ENCODE results near the gene FBXW11. TPM values are rescaled to one million over a fixed set of nuclear protein-coding genes. Genes with fewer than 3 reads are reported as not detected.

The FBXW11 gene
- total and polyA plus RNA-seq, 9 donors = 20.5 to 73.4 (median 53.0) TPM

DNA sequence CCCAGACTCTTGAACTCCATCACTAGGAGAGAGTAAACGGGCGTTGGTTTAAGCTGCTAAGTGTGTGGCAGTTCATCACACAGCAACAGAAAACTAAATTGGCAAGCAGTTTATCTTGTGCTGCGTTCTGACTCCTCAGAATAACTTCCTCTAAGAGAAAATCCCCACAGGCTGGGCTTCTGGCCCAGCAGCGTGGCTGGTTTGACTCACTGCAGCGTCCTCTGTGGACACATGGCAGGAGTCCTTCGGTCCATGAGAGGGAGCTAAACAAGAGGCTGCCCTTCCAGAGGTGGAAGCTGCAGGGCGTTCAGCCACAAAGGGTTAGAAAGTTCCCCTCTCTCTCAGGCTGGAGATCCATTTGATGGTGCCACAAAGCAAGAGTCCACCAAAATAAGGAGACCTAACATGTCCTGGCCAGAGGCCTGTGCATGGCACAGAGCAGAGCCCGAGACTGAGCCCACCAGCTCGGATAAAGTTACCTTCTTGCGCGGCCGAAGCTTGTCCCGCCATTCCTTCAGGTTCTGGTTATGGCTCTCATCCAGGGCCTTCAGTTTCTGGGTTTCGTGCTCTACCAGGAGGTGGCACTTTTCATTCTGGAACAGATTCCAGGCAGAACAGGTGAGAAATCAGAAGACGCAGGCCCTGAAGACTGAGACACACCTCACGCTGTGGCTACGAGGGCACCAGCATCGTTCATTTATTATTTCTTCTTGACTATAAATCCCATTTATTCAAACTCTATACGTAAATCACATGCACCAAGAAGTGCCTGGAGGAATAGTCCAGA, 46.2 kb upstream of the FBXW11 start:
- peak in 4 of 5 donors; percentile 13 to 65 (median 32) for DNase-seq
- Histone ChIP-seq H3K4me1 (ENCODE audit: insufficient read depth) (no peaks in the 10 kb centered on the region), H3K36me3 (no peaks in the 10 kb centered on the region), H3K27me3 (no peaks in the 10 kb centered on the region), H3K4me3 (no peak overlapping the region), H3K27ac (no peak overlapping the region), H3K9me3 (no peaks in the 10 kb centered on the region)
- intact Hi-C loops (cut with DNase I) = no loop called here
- TF ChIP-seq EP300 (IDR thresholded peaks at IDR 0.05) (no peak), POLR2A (IDR thresholded peaks at IDR 0.05) (no peak)
- TF ChIP-seq, protein P1, sequence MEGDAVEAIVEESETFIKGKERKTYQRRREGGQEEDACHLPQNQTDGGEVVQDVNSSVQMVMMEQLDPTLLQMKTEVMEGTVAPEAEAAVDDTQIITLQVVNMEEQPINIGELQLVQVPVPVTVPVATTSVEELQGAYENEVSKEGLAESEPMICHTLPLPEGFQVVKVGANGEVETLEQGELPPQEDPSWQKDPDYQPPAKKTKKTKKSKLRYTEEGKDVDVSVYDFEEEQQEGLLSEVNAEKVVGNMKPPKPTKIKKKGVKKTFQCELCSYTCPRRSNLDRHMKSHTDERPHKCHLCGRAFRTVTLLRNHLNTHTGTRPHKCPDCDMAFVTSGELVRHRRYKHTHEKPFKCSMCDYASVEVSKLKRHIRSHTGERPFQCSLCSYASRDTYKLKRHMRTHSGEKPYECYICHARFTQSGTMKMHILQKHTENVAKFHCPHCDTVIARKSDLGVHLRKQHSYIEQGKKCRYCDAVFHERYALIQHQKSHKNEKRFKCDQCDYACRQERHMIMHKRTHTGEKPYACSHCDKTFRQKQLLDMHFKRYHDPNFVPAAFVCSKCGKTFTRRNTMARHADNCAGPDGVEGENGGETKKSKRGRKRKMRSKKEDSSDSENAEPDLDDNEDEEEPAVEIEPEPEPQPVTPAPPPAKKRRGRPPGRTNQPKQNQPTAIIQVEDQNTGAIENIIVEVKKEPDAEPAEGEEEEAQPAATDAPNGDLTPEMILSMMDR (IDR thresholded peaks at IDR 0.05) = no peak
- 62 to 70% (median 65%) methylated on average over 19 of the region's 19 CpGs for WGBS, 3 donors

DNA sequence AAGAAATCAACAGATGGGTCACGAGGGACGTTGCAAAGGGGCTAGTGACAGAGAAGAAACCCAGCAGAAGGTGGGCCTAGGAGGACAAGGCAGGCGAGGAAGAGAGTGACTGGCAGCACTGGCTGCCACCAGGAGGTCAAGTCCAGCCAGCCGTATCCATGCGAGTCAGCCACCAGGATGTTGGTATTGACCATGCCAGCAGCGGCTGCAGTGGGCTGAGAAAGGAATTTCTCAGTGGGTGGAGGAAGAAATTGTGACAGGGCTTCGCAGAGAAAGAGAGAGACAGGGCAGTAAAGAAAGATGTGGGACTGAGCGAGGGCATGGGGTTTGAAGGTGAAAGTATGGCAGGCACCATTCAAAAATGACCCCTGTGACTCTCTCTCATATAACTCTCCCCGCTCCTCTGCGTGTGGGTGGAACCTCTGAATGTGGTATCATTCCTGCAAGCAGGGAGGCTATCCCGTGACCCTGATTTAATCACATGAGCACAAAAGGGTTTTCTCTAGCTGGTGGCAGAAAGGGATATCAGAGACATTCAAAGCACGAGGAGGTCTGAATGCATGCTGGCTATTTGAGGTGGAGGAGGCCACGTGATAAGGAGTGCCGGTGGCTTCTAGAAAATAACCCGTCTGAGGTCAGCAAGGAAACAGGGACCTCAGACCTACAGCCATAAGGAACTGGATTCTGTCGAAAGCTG, 45.4 kb upstream of the FBXW11 start:
- Histone ChIP-seq H3K27ac (no peak overlapping the region), H3K27me3 (no peaks in the 10 kb centered on the region), H3K36me3 (no peaks in the 10 kb centered on the region), H3K4me1 (ENCODE audit: insufficient read depth) (peaks cover 4% of the 10 kb centered on the region), H3K9me3 (no peaks in the 10 kb centered on the region), H3K4me3 (no peak overlapping the region)
- 67 to 76% (median 74%) methylated on average over 16 of the region's 16 CpGs for WGBS, 3 donors
- intact Hi-C loops (cut with DNase I) = no loop called here
- TF ChIP-seq, protein P1 (IDR thresholded peaks at IDR 0.05) = no peak
- TF ChIP-seq EP300 (IDR thresholded peaks at IDR 0.05) (no peak), POLR2A (IDR thresholded peaks at IDR 0.05) (no peak)
- DNase-seq = no peak

GRCh38 chr5:172050080-172050479, 43.6 kb upstream of the FBXW11 start:
- Histone ChIP-seq H3K27ac (no peak overlapping the region), H3K36me3 (no peaks in the 10 kb centered on the region), H3K4me1 (ENCODE audit: insufficient read depth) (peaks cover 4% of the 10 kb centered on the region), H3K27me3 (no peaks in the 10 kb centered on the region), H3K4me3 (no peak overlapping the region), H3K9me3 (no peaks in the 10 kb centered on the region)
- WGBS, 3 donors = 80 to 90% (median 88%) methylated on average over 4 of the region's 4 CpGs
- intact Hi-C loops (cut with DNase I) = no loop called here
- no peak for DNase-seq
- TF ChIP-seq, protein P1 (IDR thresholded peaks at IDR 0.05) = no peak
- TF ChIP-seq EP300 (IDR thresholded peaks at IDR 0.05) = no peak
- no peak for TF ChIP-seq POLR2A (IDR thresholded peaks at IDR 0.05)

DNA sequence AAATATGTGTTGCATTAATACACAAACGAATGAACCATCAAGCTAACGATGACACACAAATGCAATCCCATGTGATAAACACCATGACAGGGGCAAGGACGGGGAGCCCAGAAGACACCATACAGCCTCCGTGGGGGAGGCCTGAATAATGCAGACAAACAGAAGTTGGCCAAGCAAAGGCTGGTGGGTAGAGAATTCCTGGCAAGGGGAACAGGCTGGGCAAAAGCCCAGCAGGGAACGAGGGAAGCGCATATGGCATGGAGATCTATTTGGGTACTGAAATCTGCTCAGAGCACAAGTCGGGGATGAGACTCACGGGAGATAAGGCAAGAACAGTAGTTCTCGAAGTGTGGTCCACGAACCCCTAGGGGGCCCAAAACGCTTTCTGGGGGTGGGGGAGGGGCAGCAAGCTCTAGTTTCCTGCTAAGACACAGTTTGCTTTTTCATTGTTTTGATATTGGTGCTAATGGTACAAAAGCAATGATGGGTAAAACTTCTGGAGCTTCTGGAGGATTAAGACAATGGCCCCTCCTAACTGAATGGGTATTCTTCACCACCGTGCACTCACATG, 42.9 kb upstream of the FBXW11 start:
- no peak for DNase-seq
- H3K4me3 ChIP-seq = no peak overlapping the region
- peaks cover 4% of the 10 kb centered on the region for H3K4me1 ChIP-seq (ENCODE audit: insufficient read depth)
- H3K9me3 ChIP-seq = no peaks in the 10 kb centered on the region
- TF ChIP-seq, protein P1 (IDR thresholded peaks at IDR 0.05) = no peak
- TF ChIP-seq EP300 (IDR thresholded peaks at IDR 0.05) (no peak), POLR2A (IDR thresholded peaks at IDR 0.05) (no peak)
- H3K27me3 ChIP-seq = no peaks in the 10 kb centered on the region
- WGBS, 3 donors = 80 to 85% (median 81%) methylated on average over 12 of the region's 12 CpGs
- H3K27ac ChIP-seq = no peak overlapping the region
- no peaks in the 10 kb centered on the region for H3K36me3 ChIP-seq
- intact Hi-C loops (cut with DNase I) = no loop called here
